HG03066 (cell line): ENCODE measurements around the gene CHCHD3.

Source experiments
- ATAC-seq: cut with Tn5 transposase; IDR thresholded peaks from one replicate; pipeline ENCODE4 v1.9.1; 2021; ENCODE audit warnings: low read depth; ENCODE audit not compliant: unreplicated experiment

The CHCHD3 gene

DNA sequence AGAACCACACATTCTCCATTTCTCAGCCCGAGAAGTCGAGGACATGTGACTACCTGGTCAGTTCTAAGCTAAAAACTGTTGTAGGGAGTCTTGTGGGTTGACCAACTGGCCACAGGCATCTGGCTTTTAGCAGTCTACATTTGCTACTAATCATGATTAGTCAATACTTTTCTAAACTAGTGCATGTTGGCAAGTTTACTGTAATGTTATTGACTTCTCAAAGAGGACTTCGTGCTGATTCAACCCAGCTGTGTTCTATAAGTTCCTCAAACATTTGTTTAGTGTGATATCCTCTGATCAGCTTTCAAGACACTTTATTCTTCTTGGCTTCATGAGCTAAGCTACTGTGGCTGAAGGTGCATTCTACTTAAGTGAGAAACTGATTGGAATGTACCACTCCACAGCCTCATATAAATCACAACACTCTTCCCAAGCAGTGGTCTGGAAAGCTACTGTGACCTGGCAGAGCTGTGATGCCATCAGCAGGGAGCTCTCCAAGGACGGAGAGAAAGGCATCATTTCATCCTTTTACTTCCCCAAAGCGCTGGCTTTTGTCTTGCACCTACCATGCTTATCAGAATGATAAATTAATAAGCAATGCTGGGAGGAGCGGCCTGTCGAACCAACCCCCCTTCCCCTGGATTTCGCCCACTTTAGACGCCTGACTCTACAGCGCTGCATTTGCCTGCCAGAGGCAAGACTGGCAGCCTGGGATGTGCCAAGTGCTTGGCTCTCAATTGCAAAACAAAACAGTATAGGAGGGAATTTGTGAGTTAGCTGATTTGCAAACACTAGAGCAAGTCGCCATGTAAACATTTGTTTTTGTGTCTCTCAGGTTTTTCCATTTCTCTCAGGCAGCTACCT is 298.9 kb downstream of the CHCHD3 start:
- ATAC-seq = no peak

- no peak for ATAC-seq
Observed at GRCh38 chr7:132780822-132781221, 301.1 kb downstream of the CHCHD3 start.

- no peak for ATAC-seq
Observed at GRCh38 chr7:132779164-132779563, 302.7 kb downstream of the CHCHD3 start.

GRCh38 chr7:132778761-132779160 is 303.1 kb downstream of the CHCHD3 start:
- ATAC-seq = no peak

DNA sequence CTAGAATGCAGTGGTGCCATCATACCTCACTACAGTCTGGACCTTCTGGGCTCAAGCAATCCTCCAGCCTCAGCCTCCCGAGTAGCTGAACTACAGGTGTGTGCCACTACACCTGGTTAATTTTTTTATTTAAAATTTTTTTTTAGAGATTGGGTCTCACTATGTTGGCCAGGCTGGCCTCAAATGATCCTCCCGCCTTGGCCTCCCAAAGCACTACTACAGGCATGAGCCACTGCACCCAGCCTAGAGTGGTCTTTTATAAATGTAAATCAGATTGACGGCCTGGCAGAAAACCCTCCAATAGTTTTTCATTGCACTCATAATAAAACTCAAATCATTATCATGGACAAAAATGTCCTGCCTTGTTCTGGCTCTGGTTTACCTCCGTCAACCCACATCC is 303.9 kb downstream of the CHCHD3 start:
- ATAC-seq = no peak

- no peak for ATAC-seq
Observed at GRCh38 chr7:132777414-132777813, 304.5 kb downstream of the CHCHD3 start.

GRCh38 chr7:132776048-132776620 is 305.8 kb downstream of the CHCHD3 start:
- no peak for ATAC-seq

GRCh38 chr7:132773527-132773956 is 308.3 kb downstream of the CHCHD3 start:
- ATAC-seq = no peak

DNA sequence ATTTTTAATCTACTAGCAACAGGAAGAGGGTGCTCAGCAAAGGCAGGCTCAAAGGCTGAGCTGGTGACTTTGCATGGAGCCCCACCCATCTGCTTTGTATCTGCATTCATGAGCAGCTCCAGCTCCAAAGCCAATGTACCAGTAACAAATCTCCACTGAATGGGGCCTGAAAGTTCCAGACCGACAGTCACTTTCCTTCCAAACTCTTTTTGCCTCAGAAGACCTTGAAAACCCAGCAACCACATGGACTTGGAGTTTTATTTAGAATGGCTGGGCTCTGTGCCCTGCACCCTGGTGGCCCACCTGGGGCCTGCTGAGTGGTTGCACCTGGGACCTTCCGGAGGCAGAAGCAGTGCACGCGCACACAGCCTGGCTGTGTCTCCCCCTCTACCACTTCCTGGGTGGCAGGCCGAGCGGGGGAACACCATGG is 310.6 kb downstream of the CHCHD3 start:
- no peak for ATAC-seq

GRCh38 chr7:132770055-132770454 is 311.8 kb downstream of the CHCHD3 start:
- ATAC-seq = no peak

DNA sequence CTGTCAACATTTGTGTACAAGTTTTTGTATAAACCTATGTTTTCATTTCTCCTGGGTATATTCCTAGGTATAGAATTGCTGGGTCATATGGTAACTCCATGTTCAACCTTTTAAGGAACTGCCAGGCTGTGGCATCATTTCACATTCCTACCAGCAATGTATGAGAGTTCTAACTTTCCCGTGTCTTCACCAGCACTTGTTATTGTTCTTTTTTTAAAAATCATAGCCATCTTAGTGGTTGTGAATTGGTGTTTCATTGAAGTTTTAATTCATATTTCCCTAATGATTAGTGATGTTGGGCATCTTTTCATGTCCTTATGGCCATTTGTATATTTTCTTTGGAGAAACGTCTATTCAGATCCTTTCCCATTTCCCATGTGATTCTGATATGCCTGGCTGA is 312.6 kb downstream of the CHCHD3 start:
- no peak for ATAC-seq

DNA sequence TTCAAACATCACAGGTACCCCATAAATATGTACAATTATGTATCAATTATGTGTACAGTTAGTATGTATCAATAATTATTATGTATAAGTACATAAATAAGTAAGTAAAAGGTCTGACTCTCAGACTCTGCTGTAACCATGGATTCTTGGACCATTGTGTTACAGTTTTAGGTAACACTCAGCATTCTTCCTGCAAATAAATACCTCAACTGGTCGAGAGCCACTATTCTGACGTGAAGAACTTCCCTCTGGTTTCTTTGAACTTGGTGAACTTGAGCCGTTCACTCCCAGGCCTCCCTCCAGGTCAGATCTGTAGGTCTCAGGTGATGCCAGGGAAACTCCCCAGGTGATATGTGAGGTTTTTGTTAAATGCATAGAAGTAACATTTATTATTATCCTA is 313.8 kb downstream of the CHCHD3 start:
- ATAC-seq = no peak

DNA sequence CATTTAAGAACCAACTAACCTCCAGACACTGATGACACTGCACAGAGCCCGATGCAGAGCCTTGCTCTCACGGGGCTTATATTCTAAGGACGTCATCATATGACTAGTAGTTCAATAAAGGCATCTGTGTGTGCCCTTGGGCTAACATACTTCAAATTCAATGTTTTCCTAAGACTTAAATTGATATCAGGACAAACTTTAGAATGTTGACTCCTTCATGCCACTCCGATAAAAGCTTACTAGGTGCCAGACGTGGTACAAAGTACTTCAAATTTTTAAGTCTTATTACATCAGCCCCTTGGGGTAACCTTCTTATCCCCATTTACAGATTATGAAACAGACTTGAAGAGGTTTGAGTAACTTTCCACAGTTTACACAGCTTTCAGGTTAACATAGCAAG is 314.5 kb downstream of the CHCHD3 start:
- ATAC-seq = no peak

DNA sequence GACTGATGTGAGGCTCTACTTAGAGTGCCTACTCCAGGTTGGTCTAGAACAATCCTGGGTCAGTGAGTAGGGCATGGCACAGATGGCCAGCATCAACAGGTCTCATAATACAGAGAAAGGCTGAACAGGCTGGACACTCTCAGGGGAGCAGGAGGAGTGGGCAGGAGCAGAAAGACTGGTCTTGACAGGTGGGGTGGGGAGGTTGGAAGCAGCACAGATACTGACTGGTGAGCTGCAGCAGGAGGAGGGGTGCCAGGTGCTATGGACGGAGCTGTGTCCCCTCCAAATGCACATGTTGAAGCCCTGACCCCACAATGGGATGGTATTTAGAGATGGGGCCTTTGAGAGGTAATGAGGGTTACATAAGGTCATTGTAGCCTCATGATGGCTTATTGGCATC is 315.2 kb downstream of the CHCHD3 start:
- no peak for ATAC-seq

- ATAC-seq = no peak
Observed at GRCh38 chr7:132765861-132766260, 316.0 kb downstream of the CHCHD3 start.

DNA sequence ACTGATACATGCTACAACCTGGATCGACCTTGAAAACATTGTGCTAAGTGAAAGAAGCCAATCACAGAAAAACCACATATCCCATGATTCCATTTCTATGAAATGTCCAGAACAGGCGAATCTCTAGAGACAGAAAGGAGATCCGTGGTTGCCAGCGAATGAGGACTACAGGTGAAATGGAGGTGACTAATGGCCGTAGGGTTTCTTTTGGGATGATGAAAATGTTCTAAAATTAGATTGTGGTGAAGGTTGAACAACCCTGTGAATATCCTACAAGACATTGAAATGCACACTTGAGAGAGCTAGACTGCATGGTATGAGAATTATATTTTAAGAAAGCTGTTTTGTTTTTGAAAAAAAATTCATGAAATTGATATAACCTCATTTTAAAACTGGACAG is 317.1 kb downstream of the CHCHD3 start:
- no peak for ATAC-seq

GRCh38 chr7:132760866-132761265 is 321.0 kb downstream of the CHCHD3 start:
- no peak for ATAC-seq

GRCh38 chr7:132760244-132760623 is 321.7 kb downstream of the CHCHD3 start:
- ATAC-seq = no peak

DNA sequence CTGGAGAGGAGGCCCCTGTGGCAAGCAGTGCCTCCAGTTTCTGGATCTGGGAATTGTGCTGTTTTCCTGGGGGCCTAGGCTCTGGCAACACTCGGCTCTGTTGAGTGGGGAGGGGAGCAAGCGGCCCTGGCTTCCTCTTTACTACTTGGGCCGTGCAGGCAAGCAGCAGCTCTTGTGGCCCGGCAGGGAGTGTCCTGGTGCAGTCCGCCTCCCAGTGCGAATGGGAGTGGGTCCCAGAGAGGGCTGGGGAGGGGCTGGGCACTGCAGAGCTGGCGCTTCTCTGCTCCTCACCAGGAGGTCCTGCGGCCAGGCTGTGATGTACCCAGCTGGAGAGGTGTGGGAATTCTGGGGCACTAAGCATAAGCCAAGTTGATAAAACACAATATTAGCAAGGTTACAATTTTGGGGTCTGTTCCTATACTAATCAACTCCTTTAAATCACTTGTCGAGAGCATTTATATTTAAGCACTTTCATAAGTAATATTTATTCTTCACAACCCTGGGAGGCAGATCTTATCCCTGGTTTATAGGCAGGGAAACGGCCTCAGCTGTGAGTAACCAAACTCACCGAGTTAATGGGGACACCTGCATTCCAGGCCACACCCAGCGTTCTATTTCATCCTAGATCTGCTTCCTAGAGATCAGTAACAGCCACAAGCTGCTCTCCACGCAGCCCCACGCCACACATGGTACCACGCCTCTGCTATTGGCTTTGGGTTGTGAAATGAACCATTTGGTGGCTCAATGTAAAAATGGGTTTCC is 322.2 kb downstream of the CHCHD3 start:
- no peak for ATAC-seq

- no peak for ATAC-seq
Observed at GRCh38 chr7:132758986-132759385, 322.9 kb downstream of the CHCHD3 start.

DNA sequence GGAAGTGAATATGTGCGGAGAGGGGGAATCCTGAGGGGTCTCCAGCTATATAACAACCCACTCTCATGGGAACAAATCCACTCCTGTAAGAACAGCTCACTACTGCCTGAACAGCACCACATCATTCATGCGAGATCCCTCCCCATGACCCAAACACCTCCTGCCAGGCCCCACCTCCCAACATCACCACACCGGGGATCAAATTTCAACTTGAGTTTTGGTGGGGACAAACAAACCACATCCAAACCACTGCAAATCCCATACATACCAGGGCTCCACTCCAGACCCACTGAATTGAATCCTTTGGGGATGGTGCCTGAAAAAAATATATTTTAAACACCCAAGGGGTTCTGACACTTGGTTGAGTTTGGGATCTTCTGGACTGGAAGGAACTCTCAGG is 324.1 kb downstream of the CHCHD3 start:
- ATAC-seq = no peak
